ENCODE measurements around the gene VCX.
"Not testable (repeated sequence)": the region's sequence is repeated elsewhere in the genome, so short reads cannot be mapped to it uniquely, and the experiment has no call there.

VCX gene

GRCh38 chrX:7842871-7843270 is at the start of gene VCX:
VCX (plus strand) TSS chrX:7843171; CDS start chrX:7843204, 33 bp downstream.
- in situ Hi-C loops (cut with MboI; ENCODE audit: low sequenced_read_pairs): not testable (repeated sequence)

GRCh38 chrX:7798327-7798726 is 44.6 kb upstream of the VCX start:
- in situ Hi-C loops (cut with MboI; ENCODE audit: low sequenced_read_pairs): no loop called here

DNA sequence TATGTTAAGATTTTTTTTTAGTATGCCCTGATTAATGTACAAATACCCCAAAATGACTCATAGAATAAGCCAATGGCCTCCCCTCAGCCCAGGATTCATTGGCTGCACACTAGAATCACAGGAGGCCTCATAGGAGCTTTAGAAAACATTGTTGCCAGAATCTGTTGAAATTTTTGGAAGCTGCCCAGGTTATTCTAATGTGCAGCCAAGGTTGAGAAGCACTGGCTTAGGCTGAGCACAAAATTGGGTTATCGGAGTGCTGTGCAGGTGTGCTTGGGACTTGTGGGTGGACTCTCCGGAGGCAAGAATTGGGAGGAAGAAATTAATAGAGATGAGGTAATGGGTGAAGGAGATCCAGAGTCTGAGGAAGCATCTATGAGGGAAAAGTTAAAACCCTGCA is 41.3 kb upstream of the VCX start:
- in situ Hi-C loops (cut with MboI; ENCODE audit: low sequenced_read_pairs): no loop called here

DNA sequence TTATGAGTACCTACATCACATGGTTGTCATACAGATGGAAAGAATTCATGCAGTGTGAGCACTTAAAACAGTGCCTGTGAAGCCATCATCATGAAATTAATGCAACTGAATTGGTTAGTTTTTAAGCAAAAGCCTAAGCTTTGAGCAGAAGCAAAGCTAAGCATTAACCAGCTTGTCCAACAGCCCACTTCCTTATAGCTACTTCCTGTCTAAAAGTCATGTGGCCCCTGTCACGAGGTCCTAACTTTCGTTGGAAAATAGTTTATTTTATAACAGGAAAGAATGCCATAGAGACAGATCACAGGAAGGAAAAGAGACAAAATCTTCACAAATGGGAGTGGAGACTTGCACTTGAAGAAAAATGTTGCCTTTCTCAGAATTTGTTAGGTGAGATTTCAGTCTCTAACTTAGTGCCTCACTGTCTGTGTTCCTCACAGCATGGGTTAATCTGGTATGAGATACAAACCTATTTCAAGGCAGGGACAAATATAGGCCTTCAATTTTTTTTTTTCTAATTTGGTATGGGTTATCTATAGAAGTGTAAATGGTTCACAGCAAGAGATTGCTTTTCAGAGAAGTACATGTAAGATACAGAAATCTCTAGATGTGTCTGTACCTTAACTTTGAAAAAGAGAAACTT is 27.7 kb upstream of the VCX start:
- in situ Hi-C loops (cut with MboI; ENCODE audit: low sequenced_read_pairs): no loop called here

GRCh38 chrX:7828594-7828993 is 14.4 kb upstream of the VCX start:
- in situ Hi-C loops (cut with MboI; ENCODE audit: low sequenced_read_pairs): no loop called here

- in situ Hi-C loops (cut with MboI; ENCODE audit: low sequenced_read_pairs): no loop called here
Measured at GRCh38 chrX:7841084-7841805, 1.7 kb upstream of the VCX start.

DNA sequence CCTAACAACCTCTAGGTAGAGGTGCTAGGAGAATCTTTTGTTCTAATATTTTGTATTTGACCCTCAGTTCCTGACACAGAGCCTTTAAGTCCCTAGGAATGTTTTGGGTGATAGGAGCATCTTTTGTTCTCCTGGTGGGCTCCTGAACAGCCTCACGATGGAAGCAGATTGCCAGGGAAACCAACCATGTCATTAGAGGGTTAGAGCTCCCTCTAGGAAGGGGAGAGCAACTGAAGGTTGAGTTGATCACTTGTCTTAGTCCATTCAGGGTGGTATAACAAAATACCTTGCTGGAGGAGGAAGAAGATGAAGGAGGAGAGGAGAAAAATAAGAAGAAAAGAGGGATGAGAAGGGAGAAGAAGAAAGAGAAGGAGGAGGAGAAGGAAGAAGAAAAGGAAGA is 9.2 kb downstream of the VCX start:
- in situ Hi-C loops (cut with MboI; ENCODE audit: low sequenced_read_pairs): no loop called here

GRCh38 chrX:7872042-7872441 is 29.1 kb downstream of the VCX start:
- in situ Hi-C loops (cut with MboI; ENCODE audit: low sequenced_read_pairs): no loop called here

GRCh38 chrX:7876957-7877356 is 34.0 kb downstream of the VCX start:
- in situ Hi-C loops (cut with MboI; ENCODE audit: low sequenced_read_pairs): no loop called here

DNA sequence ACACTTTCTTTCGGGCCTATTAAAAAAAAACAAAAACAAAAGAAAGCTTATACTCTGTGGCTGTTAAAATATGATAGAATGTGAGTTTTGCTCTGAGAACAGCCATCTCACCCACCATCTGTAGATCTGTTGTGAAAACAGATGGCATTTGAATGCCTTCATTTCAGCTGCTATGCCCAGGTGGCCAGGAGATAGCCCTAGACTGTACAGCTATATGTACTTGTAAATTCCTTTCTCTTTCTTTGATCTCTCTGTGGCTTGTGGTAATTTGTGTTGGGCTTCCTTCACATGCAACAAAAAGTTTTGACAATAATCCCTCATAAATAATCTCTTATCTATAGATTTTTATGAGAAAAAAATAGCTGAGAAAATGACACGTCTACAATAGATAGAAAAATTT is 46.2 kb downstream of the VCX start:
- in situ Hi-C loops (cut with MboI; ENCODE audit: low sequenced_read_pairs): no loop called here

DNA sequence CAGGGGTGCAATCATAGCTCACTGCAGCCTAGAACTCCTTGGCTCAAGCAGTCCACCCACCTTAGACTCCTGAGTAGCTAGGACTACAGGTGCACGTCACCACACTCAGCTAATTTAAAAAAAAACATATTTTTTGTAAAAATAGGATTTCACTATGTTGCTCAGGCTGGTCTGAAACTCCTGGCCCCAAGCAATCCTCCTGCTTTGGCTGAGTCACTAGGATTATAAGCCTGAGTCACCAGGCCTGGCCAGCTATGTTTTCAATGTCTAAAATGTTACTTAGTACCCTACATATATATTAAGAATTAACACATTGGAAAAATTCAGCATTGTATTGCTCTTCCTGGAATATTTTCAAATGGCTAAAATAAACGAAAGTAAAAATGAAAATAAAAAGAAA is 46.7 kb downstream of the VCX start:
- in situ Hi-C loops (cut with MboI; ENCODE audit: low sequenced_read_pairs): no loop called here

DNA sequence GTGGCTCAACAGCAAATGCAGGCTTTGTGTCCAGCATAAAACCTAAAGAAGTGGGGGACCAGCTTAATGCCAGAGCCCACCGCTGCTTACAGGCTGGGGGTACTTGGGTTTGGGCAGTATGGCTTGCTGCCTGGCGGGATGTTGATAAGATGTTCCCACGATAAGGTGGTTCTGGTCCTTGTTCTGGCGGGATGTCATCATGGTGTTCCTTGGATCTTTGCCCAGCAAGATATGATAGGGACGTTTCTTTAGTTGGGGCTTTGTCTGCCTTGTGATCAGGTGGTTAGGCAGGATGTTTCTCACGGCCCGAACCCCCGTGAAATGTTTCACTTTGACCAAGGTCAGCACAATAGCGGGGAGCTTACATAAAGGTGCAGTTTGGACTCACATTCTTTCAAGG is 49.0 kb downstream of the VCX start:
- in situ Hi-C loops (cut with MboI; ENCODE audit: low sequenced_read_pairs): no loop called here
